GM18873 (cell line): ENCODE results near the gene PPP1R3D.
"Not testable (repeated sequence)": the region's sequence is repeated elsewhere in the genome, so short reads cannot be mapped to it uniquely, and the experiment has no call there.

Experiments
- ATAC-seq: cut with Tn5 transposase; IDR thresholded peaks from one replicate; pipeline ENCODE4 v1.9.1; 2021; ENCODE audit warnings: mild to moderate bottlenecking, moderate library complexity, moderate number of reproducible peaks; ENCODE audit not compliant: unreplicated experiment, low FRiP score

PPP1R3D gene, protein sequence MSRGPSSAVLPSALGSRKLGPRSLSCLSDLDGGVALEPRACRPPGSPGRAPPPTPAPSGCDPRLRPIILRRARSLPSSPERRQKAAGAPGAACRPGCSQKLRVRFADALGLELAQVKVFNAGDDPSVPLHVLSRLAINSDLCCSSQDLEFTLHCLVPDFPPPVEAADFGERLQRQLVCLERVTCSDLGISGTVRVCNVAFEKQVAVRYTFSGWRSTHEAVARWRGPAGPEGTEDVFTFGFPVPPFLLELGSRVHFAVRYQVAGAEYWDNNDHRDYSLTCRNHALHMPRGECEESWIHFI

DNA sequence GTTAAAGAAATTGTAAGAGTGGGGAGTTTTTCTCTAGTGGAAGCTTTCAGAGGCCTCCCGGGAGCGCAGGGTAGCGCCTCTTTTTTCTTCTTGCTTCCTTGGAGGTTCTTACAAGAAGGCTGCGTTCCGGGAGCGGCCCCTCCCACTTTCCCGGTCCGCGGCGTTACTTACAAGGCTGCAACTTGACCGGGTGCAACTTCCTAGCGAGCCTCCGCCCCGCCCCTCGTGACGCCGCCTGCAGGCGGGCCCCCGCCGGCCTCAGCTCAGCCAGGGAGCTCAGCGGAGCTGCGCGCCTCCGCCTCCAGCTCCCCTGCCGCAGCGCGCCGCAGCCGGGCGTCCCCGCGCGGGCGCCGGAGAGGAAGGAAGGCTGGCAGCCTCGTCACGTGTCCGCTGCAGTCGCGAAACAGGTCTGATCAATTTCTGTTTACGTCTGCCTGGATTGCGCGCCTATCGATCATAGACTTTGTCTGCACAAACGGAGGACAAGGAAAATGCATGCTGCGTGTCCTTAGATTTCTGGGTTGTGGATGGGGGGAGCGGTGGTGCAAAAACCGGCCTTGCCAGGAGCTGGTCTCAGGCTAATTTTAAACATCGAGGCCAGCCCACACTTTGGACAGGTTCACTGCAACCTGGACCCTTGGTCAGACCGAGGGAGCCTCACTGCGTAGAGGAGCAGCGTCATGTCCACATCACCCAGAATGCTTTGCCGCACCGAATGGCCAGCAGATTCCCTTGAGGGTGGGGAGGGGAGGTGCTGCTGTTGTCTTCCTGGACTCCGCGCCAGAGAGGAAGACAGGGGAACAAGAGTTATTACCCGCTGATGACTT lies at the start of gene PPP1R3D, which contains the start of gene FAM217B:
TSS of gene PPP1R3D (minus strand) at position 177 of the 827 bp plus-strand sequence. CDS start 374 bp downstream, outside the sequence.
TSS of gene FAM217B (plus strand) at position 261 of the 827 bp plus-strand sequence. CDS start 3,555 bp downstream, outside the sequence.
- ATAC-seq, result peak; percentile 86

DNA sequence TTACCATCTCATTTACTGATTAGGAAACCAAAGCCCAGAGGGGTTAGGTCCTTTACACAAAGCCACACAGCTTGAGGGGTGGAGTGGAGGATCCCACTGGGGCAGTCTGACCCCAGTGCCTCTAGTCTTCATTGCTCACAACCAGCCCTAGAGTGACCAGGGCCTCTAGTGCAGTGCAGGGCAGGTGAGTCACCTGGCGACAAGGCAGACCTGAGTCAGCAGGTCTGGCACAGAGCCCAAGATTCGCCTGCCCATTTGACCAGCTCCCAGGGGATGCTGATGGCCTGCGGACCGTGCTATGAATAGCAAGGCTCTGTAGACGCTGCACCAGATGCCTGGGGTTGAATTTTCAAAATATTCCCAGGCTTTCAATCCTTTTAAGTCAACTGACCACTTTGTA lies 48.0 kb upstream of the PPP1R3D start:
- ATAC-seq, result no peak

DNA sequence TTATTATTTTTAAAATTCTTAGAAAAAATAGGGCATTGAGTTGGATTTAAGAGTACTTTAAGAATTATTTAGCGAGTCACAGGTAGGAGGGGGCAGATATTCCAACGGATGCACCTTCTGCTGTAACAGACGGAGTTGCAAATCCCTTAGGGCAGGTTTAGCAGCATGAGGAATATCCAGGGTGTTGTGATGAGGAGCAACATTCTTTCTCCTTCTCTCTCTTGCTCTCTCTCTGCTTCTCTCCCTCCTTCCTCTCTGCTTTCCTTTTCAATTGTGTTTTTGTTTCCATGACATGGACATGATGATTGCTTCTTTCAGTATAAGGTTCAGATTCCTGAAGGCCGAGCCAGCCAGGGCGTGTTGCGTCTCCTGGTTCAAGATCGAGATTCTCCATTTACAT lies 47.0 kb upstream of the PPP1R3D start:
- no peak for ATAC-seq

DNA sequence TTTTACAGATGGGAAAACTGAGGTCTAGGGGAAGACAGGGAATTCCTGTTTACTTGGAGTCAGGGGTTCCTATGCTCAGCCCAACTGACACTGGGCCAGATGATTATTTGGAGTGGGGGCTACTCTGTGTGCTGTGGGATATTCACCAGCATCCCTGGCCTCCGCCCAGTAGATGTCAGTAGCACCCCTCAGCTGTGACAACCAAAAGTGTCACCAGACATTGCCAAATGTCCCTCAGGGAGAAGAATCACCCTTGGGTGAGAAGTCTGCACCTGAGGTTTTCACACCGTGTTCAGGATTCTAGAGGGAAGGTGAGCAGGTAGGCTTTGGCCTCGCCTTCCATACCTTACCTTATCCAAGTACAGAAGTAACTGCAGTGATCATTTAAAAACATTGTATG lies 45.8 kb upstream of the PPP1R3D start:
- no peak for ATAC-seq

DNA sequence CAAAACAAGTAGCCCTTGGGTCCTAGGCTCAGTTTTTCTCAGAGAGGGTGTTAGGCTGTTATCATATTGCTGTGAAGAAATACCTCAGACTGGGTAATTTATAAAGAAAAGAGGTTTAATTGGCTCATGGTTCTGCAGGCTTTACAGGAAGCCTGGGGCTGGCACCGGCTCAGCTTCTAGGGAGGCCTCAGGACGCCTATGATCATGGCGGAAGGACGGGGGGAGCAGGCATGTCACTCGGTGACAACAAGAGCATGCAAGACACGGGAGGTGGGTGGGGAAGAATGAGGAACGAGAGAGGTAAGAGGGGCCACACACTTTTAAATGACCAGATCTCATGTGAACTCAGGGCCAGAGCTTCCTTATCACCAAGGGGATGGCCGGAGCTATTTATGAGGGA lies 45.1 kb upstream of the PPP1R3D start:
- ATAC-seq, result no peak

DNA sequence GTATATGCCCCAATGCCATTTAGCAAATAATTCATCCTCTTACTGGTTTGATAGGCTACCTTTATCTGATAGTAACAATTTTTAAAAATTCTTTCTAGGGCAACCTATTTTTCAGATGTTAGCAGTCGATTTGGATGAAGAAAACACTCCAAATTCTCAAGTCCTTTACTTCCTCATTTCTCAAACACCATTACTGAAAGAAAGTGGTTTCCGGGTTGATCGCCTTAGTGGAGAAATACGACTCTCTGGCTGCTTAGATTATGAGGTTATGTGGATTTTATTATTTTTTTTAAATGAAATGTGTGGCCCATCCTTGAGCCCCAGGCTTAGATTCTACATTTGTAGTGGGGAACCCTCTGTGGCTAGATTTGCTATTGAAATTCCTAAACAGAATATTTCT lies 44.4 kb upstream of the PPP1R3D start:
- no peak for ATAC-seq

DNA sequence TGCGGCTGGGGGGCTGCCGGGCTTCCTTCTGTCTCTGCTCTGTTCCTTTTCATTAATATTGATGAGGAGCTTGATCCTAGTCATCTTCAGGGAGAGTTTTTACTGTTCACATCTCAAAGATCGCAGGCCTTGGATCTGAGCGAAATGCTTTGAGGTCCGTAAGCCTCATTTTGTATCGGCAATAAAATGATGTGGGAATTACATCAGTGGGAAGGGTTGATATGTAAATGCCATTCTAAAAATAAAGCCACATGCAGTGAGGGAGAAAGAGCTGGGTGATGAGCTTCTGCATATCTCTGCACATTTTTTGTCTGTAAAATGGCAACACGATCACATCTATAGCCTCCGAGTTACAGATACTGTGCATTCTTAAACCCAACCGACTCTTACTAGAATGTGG lies 43.0 kb upstream of the PPP1R3D start:
- ATAC-seq, result no peak

DNA sequence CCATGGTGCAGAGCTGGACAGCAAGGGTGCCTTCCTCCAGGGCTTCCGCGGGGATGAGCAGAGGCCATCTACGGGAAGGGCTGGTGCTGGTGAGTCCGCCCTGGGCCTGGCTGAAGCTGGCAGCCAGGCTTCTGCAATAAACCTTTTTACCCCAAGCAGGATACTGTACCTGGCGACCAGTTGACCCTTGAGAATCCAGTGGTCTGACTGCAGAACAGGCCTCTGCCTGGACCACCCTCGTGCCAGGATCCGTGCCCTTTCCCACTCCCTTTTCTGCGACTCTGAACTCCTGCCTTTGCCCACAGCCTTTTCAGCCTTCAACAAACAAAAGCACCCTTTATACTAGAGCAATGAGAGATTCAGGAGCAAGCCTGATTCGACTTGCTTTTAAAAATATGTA lies 37.0 kb upstream of the PPP1R3D start:
- no peak for ATAC-seq

DNA sequence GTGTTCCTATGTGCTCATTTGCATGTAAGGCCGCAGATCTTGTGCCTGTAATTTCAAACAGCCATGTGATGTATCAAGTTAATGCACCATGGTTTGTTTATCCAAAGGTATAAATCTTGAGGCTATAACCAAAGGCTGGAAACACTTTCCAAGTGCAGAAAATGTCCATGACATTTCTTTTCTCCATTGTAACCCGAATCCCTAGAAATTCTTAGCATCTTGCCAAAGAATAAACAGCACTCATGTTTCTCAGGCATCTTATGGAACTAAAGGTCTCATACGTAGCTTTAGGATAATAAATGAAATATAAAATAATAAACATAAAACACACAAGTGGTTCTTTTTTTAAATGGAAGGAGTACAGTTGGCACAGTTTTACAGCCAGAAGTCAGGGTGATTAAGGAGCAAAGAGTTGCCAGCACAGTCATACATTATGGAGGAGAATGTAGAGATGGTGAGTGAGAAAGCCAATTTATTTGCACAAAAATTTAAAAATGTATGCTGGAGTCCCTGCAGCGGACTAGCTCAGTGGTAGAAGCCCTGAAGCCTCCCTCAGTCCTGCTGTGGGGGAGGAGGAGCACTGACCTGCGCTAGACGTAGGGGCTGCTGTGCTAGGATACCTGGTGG lies 36.2 kb upstream of the PPP1R3D start:
- no peak for ATAC-seq

DNA sequence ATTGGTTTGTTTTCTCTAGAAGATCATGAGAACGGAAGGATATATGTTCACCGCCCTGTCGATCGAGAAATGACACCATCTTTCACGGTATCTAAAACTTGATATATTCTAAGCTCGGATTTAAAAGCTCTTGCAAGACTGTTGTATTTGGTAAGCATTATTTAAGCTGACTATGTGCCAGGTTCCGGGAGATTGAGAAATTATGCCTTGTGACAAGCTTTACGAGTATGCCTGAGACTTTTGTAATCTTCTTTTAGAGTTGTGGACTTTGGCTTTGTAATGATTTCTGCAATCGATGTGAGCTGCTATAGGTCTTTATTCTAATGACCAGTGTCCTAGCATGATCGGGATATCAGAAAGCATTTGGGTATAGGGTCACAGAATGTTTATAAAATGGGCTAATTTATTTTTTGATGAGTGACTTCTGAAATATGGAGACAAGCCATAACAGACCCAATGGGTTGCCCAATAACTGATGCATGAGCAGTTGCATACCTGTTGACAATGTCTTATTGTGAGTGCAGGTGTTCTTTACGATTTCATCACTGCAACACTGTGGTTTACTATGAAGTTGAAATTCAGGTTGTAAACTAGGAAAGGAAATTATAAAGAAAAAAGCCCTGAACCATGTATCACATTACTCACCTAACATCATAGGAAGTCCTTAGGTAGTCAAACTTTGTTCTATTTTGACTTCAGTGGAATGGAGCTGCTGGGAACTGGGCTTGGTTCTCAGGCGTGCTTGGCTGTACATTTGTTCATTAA lies 32.1 kb upstream of the PPP1R3D start:
- ATAC-seq, result no peak

DNA sequence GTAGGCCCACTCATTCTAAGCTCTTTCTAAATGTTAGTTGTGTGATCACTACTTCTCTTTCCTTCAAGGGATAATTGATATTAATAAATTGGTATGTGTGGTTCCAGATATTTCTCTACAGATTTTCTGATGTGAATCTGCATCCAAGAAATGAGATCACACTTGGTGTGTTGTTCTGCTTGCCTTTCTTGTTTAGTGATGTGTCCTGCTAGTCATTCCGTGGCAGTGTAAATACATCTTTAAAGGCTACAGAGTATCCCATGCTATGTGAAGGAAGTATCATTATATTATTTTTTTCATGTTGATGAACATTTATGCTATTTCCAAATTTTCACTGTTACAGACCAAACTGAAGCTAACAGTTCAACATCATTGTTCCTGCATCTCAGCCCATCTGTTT lies 31.3 kb upstream of the PPP1R3D start:
- no peak for ATAC-seq

DNA sequence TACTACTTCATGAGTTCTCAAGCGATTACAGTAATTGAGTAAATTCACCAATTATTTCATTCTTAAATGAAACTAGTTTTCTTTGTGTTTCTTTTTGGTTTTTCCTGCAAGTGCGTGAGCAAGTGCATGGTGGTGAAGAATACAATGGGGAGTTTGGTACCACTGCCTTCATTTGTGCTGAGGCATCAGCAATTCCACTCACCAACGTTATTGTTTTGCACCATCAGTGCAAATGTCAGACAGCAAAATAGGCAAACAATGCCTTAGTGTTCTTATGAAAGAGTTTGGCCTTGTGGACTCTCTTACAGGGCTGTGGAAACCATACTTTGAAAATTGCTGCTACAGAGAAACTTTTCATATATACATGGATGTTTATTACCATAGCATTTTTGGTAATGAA lies 26.3 kb upstream of the PPP1R3D start:
- no peak for ATAC-seq

DNA sequence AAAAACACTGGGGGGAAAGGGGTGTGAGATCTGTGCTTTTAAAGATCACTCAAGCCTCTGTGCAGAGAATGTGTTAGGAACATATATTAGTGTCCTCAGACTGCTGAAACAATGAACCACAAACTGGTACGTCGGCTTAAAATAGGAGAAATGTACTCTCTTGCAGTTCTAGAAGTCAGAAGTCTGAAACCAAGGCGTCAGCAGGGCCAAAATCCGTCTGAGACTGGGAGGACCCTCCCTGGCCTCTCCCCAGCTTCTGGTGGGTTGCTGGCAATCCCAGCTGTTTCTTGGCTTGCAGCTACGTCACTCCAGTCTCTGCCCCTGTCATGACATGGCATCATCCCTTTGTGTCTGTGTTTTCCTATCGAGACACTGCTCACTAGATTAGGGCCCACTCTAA lies 22.1 kb upstream of the PPP1R3D start:
- ATAC-seq, result no peak

DNA sequence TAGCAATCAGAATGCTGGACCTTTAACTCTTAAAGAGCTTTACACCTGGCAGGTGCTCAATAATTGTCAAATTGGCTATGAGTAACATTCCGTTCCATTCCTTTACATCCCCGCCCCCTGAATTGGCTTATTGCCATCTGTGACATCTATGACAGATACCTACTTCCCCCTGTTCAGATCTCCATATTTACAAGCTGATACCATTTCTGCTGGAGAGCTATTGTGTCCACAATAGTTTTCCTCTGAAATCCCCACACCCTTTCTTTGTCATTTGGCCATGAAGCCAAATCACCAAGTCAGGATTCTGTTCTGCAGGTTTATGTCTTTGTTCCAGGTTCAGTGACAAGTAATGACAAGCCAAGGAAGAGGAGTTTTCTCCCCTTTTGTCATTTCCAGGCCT lies 21.3 kb upstream of the PPP1R3D start:
- no peak for ATAC-seq

DNA sequence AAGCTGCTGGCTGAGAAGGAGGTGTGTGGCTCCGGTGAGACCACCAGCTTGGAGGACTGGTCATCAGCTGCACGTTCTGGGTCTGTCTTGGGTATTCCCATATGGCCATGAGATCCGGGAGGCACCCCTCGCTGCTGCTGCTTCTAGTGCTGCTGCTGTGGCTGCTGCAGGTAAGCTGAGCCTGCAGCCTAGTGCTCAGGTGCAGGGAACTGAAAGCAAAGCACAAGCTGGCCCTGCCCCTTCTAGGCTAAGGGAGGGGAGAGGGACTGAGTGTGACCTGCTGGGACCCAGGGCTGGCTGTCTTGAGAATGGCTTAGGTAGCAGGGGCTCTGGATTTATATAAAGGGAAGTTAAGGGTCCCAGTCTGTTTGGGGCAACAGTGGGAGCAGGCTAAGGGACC lies 18.5 kb upstream of the PPP1R3D start:
- ATAC-seq, result no peak

DNA sequence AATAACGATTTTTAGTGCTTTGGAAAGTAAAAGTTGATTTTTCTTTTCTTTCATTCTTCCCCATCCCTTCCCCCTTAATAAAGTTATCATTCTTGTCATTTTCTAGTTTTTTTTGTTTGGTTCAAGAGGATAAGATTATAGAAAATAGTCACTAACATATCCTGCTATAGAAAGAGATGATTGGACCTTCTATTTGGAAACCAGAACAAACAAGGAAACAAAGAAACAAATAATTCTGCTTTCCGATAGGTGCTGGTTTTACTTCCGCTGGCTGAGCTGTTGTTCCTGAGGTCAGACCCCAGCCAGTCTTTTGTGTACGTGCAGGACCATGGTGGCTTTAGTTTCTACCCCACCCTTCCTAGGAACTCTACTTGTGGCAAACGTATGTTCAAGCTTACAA lies 18.0 kb upstream of the PPP1R3D start, which contains the start of gene CDH26:
TSS of gene CDH26 (plus strand) at position 301 of the 400 bp plus-strand sequence. CDS start 304 bp downstream, outside the sequence.
- no peak for ATAC-seq

DNA sequence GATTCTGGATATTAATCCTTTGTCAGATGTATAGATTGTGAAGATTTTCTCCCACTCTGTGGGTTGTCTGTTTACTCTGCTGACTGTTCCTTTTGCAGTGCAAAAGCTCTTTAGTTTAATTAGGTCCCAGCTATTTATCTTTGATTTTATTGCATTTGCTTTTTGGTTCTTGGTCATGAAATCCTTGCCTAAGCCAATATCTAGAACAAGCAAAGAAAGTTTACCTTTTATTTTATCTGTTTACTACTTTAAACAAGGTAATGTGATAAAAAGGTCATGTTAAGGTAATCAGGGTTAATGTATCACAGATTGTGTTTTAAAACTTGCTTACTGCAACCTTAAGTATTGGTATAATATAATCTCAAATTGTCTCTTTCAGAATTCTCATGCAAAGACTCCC lies 17.5 kb upstream of the PPP1R3D start:
- ATAC-seq, result not testable (repeated sequence)

DNA sequence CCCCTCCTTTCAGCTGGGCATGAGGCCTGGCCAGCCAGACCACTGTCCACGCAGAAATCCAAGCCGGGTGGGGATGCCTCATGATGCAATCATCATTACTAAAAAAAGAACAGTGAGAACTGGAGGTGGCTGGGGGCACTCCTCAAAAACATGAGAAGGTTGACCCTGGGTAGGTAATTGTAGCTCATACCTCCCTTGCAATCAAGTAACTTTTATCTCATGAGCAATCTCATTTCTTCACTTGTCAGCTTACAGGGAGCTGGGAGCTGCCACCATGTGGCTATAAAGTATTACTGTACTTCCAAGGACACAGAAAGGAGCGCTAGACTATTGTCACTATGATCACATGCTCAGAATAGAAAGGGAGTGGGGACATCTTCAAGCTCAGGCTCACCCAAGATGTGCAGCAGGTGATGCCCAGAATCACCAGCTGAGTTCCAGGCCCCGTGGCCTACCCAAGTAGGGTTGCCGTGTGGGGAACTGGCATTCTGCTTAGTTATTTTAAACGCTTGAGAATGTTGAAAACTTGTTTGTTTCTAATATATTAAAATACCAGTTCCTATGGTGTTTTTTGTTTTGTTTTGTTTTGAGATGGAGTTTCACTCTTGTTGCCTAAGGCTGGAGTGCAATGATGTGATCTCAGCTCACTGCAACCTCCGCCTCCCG lies 15.2 kb upstream of the PPP1R3D start:
- ATAC-seq, result no peak

DNA sequence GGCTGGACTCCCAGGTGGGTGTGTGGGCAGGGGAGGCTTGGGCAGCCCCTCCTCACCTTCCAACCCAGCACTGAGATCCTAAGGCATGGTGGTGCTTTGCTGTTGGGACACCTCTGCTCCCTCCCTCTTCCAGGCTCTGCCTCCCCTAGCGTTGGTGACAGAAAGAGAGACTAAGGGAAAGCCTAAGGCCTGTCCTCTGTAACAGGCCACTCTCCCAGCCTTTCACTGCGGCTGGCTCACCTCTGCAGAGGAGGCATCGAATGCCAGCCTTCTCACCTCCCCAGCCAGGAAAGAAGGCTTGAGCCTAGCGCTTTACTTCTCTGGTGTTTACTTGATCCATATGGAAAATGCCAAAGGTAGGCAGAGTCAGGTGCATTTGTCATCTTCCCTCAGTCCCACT lies 14.6 kb upstream of the PPP1R3D start:
- ATAC-seq, result no peak

DNA sequence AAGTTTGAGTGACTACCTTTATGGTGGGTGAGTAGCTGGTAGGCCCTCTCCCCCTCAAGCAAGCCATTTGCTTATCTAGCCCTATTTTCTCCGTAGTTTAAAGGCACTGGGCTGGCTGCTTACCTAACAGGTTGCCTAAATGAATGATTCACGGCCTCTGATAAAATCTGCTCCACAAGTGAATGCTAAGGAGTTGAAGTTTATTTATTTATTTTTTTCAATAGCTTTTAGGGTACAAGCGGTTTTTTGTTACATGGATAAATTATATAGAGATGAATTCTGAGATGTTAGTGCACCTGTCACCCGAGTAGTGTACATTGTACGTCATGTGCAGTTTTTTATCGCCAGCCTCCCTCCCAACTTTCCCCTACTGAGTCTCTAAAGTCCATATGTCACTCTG lies 9.8 kb upstream of the PPP1R3D start:
- no peak for ATAC-seq
